Stimulated activated CD4-positive, alpha-beta T cell treated with anti-CD3 and anti-CD28 coated beads, Interleukin-12 subunit alpha, Interleukin-12 subunit beta, amount 100 ng/mL, for 48 hours (primary cell): ENCODE data around the gene TRIP13.
"Not testable (repeated sequence)": the region's sequence is repeated elsewhere in the genome, so short reads cannot be mapped to it uniquely, and the experiment has no call there.

Source experiments
- DNase-seq, 3 donors: peaks; one replicate each; pipeline ENCODE4 v3.0.0-alpha.2; 2020; ENCODE audit warnings: low read depth in 2 of 3, low spot score in 1 of 3

Gene TRIP13

DNA sequence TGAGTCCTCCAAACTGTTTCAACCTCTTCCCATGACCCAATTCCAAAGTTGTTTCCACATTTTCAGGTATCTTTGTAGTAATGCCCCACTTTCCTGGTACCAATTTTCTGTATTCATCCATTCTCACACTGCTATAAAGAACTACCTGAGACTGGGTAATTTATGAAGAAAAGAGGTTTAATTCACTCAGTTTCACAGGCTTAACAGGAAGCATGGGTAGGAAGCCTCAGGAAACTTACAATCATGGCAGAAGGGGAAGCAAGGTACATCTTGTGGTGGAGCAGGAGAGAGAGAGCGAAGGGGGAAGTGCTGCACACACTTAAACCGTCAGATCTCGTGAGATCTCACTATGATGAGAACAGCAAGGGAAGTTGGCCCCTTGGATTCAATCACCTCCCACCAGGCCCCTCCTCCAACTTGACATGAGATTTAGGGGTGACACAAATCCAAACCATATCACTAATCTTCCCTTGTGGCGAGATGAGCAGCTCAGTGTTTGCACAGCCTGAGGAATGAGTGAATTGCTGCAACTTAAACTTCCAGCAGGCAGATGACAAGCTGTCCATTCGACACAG is 42.9 kb downstream of the TRIP13 start:
- DNase-seq: no peak

GRCh38 chr5:936149-937144 is 43.8 kb downstream of the TRIP13 start:
- DNase-seq: no peak

DNA sequence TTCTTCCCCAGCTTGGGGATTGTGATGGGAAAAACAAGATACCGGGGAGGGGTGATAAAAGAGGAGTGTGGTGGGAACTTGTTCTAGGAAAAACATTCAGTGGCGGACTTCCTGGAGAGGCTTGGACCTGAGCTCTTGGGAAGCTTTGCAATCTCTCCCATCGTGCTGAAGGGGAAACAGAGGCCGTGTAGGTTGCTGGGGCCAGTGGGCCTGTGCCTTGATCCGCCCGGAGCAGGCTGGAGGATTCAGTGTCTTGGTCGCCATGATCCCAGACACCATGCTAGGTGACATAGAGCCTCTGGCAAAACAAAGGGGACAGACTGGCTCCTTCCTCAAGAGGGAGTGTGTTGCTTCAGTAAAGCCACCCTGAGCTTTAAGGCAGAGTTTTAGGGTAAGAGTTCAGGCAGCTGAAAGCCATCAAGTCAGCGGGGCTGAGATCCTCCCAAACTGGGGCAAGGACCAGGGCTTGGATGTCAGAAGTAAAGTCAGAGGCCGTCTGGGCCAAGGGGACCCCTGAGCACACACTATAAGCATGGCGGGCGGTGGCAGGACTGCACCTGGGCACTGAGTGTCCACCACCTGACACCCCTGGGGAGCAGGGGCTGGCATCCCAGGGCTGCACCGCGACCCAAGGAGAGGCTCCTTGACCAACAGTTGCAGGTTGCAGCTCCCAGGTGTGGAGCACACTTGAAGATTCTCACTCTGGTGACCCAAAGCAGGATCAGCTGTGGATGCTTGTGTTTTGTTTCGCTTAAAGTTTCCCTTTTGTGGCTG is 44.7 kb downstream of the TRIP13 start:
- DNase-seq: no peak

DNA sequence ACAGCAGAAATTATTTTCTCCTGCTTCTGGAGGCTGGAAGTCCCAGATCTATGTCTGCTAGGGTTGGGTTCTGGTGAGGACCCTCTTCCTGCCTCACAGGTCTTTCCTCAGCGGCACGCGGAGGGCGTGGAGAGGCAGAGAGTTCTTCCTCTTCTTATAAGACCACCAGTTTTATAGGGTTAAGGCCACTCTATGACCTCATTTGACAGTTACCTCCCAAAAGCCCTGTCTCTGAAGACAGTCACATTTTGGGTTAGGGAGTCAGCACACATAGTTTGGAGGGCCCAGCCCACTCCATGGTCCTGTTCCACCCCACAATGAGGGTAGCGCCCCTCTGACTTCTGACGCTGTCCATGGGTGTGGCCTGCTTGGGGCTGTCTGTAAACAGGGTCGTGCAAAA is 46.7 kb downstream of the TRIP13 start:
- DNase-seq: no peak

GRCh38 chr5:940741-941140 is 48.1 kb downstream of the TRIP13 start:
- not testable (repeated sequence) for DNase-seq

GRCh38 chr5:943201-943917 is 50.7 kb downstream of the TRIP13 start:
- DNase-seq: no peak

DNA sequence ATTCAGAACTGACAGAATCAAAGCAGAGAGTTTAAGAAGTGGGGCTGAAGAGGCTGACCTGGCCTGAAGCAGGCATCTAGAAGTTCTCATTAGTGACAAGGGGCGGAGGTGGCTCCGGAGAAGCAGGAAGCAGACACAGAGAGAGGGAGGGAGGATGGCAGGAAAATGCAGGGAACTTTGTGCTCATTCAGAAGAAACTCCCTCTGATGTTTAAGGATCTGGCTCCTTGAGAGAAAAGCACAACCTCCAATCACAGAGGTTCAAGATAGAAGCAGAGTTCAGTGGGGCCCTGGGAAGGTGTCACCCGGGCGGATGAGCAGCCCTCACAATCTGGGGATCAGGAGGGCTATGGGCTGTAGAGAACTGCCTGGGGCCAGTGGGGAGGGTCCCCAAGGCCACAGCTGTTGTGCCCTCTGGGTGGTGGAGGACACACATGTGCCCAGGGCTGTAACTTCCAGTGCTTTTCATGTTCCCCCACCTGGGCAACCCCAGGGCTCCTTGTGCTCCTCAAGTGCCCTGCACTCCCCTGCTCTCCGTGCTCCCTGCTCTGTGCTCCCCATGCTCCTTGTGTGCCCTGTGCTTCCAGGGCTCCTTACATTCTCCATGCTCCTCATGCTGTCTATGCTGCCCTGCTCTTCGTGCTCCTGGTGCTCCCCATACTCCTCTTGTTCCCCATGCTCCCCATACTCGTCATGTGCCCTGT is 51.4 kb downstream of the TRIP13 start:
- no peak for DNase-seq

GRCh38 chr5:944621-944927 is 51.9 kb downstream of the TRIP13 start:
- DNase-seq: no peak

DNA sequence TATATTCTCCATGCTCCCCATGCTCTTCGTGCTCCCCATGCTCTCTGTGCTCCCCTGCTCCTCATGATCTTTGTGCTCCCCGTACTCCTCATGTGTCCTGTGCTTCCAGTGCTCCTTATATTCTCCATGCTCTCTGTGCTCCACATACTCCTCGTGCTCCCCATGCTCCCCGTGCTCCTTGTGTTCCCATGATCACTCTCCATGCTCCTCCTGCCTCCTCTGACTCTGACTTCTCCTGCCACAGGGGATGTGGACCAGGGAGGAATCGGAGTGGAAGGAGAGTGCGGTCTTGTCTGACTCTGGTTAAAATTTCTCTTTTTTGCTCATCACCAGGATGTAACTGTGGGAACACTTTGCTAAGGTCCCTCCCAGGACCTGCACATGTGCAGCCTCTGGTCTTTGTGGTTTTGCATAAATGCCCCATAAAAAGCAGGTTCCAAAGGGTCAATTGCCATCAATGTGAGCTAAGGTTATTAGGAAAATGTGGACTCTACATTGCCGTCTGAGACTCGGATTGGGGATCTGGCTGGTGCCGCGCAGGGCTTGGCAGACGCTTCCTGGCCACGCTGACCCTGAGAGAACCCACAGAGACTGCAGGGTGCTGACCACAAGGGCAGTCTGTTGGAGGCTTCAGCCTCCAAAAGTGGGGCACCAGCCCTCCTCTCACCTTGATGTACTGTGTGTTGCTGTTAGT is 52.5 kb downstream of the TRIP13 start:
- DNase-seq: no peak

DNA sequence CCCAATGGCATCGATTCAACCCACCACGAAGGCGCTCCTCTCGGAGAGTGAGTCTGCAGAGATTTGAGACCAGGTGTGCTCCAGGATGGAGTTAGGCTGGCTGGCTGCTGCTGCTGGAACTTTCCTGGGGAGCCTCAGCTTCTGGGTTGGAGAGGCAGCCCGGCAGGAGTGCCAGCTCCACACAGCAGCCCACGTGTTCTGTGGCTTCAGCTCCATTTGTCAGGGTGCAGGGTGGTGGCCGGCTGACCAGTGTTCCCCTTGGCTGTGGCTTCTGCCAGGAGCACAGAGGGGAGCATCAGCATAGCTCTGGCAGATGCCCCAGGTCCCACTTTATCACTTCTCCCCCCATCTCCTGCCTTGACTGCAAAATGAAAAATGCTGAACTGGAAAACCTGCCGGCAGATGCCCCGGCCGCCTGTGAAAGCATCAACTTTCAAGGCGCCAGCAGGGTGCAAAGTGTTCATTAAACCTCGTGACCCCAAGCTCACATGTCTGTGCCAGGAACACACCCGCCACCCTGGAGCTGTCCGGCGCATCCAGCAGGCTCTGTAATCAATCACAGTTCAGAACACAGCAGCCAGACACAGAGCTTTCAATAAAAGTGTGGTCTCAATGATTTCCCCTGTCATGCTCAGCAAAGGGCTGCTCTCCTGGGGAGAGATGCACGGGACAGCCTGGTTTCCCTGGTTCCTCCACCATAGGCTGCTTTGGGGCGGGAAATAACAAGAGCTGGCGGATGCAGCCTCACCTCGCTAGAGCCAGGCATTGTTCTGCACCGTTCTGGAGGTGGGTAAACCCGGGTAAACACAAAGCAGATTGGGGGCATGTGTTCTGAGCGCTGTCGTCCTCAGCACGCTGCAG is 53.2 kb downstream of the TRIP13 start:
- DNase-seq: no peak

DNA sequence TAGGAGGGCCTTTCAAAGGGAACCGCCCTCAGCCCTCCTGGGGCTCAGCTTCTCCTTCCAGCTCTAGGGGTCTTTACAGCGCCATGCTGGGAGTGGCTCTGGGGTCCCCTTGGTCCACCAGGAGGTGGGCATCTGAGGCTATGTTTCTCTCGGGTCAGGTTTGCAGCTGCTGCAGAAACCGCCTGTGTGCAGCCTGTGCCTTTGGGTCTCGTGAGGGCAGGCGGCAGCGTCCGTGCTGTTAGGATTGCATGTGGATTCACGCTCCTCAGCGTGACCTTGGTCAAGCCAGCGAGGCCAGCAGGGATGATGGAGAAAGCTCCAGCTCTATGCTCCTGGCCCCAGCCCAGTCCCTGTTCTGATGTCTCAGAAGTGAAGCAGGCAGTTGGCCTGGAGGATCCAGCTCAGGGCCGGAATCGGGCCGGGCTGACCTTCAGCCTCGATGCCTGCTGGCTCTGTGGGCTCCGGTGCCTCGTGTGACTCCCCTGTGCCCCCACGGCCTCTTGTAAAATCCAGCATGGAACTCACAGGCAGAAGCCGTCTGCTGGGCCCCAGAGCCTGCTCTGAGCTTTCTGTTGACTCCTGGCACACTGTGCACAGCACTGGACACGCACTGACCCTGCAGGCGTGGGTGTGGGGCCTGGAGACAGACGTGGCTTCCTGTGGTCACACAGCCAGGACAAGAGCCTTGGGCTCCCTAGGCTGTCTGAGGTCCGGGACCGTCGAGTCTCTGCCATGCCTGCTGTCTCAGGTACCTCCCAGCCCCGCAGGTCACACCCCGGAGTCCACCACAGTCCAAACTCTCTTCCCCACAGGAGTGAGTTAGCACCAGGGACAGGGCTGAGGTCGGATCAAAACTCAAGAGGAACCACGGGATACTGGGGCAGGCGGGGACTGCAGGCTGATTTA is 54.3 kb downstream of the TRIP13 start:
- DNase-seq: no peak

DNA sequence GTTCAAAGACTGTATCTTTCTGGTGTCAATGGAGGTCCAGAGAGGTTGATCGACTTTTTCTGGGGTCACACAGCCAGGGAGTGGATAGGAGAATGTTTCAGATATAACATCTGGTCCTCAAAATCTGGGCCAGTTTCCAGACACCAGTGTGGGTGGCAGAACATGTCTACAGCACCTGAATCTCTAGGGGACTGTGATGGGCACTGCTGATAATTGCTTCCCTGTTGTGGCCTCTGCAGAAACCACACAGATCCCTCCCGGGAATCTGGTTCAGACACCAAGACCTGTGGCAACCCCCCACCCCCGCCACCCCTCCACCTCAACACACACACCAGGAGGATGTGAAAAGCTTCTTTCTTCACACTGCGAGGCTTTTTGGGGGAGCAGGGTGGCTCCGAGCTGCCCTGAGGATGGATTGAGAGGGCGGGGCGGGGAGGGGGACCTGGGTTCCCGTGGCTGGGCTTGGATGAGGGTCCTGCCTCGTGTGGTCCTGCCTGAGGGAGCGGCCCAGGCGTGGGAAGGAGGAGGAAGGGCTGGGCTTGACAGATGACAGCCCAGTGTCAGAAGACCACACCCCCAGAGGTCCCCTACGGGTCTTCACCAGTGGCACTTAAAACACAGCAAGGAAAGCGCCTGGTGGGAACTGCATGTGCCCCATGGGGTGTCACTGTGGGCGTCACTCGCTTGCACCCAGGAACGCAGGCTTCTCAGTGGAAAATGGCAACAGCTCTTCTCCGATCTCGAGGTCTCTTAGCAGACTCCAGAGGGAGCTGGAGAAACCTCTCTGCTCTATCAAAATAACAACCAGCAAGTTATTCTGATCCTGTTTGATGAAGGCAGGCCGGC is 55.2 kb downstream of the TRIP13 start:
- no peak for DNase-seq

- DNase-seq: no peak
Observed at GRCh38 chr5:948472-949274, 56.0 kb downstream of the TRIP13 start.

DNA sequence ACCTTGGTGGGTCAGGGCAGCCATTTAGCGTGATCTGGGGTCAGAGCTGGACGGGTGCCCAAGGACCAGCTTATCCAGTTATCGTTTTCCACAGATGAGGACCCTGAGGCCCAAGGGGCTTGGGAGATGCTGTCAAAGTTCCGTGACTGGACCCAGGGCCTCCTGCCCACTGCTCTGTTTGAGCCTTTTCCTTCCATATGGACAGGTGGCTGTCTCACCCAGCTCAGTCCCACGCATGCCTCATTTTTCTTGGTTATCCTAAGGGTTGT is 56.5 kb downstream of the TRIP13 start:
- no peak for DNase-seq

GRCh38 chr5:949815-950560 is 57.3 kb downstream of the TRIP13 start:
- no peak for DNase-seq
